Activated effector memory CD4-positive, alpha-beta T cell treated with anti-CD3 and anti-CD28 coated beads, Interleukin-2, amount 50 U/mL, for 16 hours (primary cell): ENCODE data around the gene IQCN.

ENCODE experiments used
- DNase-seq: peaks from one replicate; pipeline ENCODE4 v3.0.0-alpha.2; 2020

Gene IQCN, protein sequence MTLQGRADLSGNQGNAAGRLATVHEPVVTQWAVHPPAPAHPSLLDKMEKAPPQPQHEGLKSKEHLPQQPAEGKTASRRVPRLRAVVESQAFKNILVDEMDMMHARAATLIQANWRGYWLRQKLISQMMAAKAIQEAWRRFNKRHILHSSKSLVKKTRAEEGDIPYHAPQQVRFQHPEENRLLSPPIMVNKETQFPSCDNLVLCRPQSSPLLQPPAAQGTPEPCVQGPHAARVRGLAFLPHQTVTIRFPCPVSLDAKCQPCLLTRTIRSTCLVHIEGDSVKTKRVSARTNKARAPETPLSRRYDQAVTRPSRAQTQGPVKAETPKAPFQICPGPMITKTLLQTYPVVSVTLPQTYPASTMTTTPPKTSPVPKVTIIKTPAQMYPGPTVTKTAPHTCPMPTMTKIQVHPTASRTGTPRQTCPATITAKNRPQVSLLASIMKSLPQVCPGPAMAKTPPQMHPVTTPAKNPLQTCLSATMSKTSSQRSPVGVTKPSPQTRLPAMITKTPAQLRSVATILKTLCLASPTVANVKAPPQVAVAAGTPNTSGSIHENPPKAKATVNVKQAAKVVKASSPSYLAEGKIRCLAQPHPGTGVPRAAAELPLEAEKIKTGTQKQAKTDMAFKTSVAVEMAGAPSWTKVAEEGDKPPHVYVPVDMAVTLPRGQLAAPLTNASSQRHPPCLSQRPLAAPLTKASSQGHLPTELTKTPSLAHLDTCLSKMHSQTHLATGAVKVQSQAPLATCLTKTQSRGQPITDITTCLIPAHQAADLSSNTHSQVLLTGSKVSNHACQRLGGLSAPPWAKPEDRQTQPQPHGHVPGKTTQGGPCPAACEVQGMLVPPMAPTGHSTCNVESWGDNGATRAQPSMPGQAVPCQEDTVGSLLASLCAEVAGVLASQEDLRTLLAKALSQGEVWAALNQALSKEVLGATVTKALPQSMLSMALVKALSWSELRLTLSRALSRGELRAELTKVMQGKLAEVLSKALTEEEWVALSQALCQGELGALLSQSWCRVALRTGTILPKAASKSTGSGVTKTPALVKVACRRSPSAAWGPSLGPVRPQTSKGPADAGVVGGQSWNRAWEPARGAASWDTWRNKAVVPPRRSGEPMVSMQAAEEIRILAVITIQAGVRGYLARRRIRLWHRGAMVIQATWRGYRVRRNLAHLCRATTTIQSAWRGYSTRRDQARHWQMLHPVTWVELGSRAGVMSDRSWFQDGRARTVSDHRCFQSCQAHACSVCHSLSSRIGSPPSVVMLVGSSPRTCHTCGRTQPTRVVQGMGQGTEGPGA (N-terminal part only)

DNA sequence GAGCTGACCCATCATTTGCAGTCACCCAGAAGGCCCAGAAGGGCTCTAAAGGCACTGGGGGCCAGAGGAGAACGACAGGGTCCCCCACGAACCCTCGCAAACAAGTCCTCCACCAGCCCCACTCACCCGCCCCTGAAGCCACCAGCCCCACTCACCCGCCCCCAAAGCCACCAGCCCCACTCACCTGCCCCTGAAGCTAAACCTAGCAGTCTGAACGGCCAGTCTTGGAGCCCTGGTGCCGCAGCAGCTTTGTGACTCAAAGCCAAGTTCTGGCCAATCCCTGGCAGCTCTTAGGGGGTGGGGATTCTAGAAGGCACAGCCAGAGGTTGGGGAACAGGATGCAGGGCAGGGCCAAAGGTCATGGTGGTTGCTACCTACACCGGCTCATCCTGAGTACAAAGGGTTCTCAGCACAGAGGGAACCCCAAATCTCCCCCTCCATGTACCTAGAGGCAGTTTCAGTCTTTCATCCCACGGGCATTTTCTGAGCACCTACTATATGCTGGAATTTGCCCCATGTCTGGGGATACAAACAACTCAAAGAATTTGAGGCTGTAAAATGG lies at the start of gene IQCN:
Gene IQCN (minus strand): TSS at position 234 of the 562 bp plus-strand sequence. CDS start 4,974 bp downstream, outside the sequence.
- DNase-seq, result no peak

DNA sequence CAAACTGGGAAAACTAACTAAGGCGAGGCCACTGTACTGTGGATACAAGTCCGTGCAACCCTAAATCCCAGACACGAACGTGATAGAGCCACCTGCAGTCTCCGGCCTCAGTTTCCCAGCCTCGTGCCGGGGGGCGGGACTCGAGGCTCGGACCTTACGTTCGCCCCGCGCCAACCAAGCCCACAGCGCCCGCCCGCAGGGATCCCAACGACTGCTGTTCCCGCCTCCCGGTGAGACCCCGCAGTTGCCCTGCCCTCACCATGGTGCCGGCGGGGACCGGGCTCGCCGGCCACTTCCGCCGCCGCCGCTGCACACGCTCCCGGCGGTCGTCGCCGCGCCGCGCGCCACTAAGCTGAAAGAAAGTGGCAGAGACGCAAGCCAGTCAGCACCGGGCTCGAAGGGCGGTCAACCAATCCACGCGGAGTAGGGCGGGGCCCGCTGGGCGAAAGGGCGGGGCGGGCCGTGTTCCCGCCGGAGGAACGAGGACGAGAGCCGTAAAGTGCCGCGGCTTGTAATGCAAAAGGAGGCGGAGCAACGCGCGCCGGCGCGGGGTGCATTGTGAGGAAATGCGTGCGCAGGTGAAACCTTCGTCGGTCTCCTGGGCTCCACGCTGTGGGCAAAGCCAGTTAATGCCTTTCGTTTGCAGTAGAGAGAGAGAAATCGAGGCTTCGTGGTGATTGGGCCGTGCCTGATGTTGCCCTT lies 48.7 kb upstream of the IQCN start, which contains the start of gene LSM4:
Gene LSM4 (minus strand): TSS at position 318 of the 702 bp plus-strand sequence. CDS start 56 bp downstream, at position 262.
- peak; percentile 100 for DNase-seq

DNA sequence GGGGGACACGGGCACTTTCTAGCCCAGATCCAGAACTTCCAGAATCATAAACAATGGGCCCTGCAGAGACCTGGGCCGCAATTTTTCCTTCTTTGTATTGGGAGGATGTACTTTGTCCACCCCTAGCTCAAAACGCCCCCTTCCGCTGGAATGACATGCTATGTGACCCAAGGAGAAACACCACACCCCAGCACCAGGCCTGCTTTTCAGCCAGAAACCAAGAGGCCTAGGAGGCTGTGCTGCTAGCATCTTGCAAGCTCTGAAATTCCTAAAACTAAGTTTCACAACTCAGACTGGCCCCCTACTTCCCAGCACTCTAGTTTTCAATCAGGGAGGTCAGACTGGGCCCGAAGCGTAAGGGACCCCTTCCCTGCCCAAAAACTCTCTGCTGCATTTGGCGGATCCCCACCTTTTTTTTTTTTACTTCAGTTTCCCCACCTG lies 48.1 kb upstream of the IQCN start:
- peak; percentile 76 for DNase-seq

DNA sequence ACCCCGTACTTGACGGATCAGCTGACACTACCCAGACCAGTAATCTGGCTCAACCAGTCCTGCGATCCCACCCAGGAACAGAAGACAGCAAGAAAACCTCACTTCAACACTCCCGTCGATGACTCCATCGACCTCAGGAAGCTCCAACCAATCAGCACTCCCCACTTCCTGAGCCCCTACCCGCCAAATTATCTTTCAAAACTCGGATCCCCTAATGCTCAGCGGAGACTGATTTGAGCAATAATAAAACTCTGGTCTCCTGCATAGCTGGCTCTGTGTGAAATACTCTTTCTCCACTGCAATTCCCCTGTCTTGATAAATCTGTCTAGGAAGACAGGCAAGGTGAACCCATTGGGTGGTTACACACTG lies 47.5 kb upstream of the IQCN start:
- no peak for DNase-seq

DNA sequence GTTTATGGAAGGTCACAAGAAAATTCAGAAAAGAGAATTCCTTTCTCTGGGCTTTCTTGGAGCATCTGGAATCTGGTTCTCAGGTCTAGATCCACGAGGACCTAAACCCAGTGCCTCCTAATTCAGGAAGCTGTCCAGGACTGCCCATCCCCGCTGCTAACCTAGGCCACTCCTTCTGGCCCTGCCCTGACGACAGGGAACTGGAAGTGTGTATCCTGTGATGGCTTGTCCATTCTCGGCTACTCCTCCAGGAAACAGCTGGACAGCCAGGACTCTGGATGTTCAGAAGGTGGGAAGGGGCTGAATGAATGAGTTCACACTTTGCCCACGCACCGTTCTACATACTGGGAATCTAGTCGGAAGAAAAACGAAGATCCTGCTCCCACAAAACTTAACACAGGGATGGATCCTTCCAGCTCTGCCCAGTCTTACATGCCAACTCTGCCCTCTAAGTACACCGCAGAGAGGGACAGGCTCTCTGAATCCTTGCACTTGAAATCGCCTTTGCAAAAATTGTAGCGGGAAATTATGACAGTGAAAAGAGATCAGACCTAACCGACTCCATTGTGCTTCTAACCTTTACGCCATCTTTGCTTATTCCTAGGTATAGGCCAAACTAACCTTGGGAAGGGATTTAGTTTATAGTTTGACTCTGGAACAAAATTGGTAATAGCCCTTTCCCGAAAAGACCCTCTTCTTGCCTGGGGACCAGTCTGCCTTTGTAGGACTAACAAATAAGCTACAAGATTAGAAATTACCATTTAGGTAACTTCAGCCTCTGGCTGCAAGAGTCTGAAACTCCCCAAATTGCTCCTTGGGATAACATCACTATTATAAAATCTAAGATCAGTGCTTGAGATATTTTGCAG lies 46.8 kb upstream of the IQCN start:
- no peak for DNase-seq

DNA sequence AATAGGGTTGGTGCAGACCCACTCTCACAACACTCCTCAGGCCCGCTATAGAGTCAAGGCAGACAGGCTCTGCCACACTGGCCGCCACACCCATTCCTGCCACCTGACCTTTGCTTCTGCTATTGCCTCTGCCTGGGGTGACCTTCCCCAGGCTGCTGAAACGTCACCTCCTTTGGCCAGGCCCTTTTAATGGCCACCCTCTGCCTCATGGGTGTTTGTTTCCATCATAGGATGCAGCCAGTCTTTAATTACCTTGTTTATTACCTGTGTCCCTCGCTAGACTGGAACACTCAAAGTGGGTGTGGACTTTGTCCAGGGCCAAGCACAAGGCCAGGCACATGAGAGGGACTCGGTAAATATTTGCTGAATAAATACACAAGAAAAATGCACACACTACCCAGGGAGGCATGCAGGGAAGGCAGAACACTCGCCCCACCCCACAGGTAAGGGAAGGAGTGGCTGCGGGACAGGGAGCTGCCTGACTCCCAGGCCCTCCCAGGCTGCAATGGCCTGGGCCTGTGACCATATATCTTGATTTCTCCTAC lies 45.4 kb upstream of the IQCN start:
- no peak for DNase-seq

DNA sequence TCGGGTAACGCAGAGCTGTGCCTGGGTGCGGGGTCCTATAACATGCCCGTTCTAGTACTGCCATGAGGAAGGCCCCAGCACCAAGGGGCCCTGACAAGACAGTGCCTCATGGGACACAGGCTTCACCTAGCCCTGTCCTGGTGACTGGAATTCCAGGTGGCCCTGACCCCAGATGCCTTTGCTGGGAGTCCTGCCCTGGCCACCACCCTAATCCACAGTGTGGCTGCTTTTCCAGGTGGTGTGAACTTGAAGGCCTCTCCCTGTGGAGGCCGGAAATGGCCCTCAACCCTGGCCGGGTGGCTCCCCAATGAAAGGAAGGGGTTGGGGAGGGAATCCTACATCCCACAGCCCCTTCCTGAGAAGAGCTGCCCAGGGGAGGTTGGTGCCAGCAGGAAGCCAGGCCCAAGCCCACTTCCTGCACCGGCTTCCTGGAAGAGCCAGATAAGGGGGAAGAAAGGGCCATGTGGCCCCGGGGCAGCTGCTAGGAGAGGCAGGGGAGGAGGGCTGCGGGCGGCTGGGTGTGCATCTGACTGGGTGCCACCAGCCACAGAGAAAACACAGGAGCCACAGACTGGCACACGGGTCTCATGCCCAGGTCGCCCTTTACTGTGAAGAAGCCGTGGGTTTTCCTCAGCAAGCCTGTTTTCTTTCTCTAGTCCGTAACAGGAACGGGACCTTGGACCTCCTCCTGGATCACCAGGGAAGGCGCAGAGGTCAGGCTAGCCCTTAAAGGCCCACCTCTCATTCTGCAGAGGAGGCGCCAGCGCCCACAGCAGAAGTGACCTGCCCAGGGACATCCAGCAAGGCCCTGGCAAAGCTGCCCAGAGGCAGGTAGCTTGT lies 43.9 kb upstream of the IQCN start:
- DNase-seq, result peak; percentile 81

DNA sequence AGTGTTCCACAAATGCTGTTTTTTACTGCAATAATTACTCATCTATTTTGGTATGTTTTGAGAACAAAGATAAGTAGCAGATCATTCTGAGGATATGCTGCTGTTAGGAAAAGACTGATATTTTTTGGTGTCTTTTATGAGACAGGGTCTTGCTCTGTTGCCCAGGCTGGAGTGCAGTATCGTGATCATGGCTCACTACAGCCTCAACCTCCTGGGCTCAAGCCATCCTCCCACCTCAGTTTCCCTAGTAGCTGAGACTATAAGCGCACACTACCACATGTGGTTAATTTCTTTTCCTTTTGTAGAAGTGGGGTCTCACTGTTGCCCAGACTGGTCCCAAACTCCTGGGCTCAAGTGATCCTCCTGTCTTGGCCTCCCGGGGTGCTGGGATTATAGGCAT lies 39.1 kb upstream of the IQCN start:
- no peak for DNase-seq

DNA sequence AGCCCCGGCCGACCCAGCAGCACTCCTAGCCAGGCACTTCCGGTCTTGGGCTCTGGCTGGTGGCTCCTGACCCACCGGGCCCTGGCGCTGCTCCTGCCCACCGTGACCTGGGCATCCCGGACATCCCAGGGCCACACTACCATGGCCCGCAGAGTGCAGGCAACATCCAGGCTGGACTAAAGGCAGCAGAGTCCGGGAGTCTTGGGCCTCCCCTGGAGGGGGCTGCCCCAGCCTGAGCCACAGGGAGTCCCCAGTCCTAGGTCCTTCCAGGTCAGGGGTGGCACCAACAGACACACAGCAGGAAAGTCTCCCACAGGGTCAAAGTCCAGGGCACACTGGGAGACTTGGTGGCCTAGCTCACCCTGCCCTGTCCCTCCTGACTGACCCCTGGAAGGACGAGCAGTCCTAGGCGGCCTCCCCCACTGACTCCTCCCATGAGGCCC lies 37.9 kb upstream of the IQCN start:
- no peak for DNase-seq

DNA sequence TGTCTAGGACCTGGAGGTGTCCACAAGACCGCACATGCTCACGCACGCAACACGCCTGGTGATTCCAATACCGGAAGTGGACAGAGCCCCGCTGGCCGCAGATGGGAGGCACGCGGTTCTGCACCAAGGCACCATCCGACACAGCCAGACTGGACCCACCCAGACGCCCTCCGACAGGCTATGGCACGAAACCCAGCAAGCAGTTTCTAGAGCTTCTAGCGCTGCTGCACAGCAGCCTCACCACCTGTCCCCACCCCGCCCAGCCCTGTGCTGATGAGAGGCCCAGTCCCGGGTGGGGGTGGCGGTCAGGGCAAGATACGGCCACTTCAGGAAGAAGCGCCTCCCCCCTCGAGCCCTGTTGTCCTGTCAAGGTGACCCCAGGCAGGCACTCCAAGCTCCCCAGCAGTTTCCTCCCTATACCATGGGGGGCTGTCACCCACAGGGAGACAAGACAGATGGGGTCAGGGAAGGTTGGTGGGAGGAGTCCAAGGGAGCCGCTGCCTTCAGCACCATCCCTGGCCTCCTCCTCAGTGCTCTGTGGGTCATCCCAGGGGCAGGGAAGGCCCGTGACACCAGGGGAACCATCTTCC lies 37.3 kb upstream of the IQCN start:
- no peak for DNase-seq

DNA sequence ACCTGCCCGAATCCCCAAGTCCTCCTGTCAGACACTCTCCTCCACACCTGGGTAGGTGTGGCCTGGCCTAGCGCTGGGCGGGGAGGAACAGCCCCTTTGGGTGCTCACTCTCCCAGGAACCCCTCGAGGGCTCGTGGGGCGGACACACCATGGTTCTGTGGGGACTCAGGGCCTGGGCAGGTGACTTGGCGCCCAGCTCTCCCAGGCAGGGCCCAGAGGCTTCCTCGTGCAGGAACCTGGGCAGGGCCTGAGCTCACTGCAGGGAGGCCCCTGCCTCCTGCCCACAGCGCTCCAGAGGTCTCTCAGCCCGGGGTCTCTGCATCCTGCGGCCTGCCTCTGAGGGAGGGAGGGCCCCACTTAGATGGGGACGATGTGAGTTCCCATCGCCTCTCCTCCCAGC lies 36.7 kb upstream of the IQCN start:
- no peak for DNase-seq

DNA sequence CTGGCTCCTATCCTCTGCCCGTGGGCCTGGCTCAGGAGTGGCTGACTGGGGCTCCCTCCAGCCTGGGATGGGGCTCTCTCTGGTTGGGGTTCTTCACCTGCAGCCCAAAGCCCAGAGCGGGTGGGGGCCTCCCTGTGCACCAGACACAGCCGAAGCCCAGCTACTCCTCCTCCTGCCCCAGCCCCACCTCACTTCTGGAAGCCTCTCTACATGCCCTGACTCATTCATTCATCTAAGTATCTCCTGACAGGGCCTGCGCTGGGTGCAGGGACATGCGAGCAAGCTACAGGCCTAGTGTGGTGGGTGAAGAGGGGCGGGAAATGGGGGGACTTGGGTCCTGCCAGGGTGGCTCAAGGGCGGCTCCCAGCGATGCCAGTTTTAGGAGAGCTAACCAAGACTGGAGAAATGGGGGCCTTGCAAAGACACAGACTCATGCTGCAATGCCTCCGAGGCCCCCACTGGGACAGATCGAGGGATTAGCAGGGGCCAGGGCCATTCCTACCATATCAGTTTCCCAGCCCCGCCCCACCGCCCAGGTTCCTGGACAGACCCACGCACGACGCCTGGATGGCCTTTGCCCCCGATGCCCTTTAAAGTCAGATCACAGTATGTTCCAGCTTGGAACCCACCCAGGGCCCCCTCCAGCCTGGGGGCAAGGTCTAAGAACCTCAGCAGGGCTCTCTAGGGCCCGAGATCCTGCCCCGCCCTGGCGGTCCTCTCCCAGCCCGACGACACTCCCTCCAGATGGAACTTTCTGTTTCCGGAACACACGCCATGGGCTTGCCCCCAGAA lies 36.1 kb upstream of the IQCN start:
- DNase-seq, result no peak

DNA sequence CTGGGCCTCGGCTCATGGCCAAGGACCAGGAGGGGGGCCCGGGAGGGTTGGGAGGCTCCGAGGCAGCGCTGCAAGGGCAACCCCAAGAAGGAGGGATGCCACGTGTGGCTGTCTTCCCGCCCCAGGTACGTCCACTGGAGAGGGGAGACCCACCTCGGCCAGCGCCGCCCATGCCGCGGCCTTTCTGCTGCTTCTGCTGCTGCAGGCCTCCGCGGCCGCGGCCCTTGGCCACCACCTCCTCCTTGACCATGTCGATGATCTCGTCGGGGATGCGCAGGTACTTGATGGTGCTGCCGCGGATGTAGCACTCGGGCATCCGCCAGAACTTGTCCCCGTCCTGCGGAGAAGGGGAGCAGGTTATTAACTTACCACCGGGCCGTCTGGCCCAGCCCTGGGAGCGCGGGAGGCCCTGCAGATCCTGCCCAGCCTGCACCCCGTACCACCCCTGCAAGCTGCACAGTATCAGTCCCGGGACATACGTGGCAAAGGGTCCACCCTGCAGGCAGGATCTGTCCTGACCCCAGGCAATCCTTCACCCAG lies 35.3 kb upstream of the IQCN start:
- DNase-seq, result no peak

DNA sequence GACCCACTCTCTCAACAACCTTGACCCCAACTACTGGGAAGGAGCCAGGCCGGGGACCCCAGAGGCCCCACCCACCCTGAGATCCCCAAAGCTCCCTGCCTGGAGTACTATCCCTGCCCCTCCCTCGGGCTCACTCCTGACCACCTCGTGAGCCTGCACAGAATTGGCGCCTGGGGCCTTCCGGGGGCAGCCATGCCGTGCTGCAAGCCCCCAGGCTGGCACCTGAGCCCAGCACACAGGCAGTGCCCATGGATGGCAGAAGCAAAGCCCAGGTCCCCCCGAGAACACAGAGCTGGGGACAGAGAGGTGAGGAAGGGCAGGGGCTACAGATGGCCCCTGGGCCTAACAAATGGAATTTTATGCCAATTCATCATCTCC lies 34.7 kb upstream of the IQCN start:
- DNase-seq, result no peak

DNA sequence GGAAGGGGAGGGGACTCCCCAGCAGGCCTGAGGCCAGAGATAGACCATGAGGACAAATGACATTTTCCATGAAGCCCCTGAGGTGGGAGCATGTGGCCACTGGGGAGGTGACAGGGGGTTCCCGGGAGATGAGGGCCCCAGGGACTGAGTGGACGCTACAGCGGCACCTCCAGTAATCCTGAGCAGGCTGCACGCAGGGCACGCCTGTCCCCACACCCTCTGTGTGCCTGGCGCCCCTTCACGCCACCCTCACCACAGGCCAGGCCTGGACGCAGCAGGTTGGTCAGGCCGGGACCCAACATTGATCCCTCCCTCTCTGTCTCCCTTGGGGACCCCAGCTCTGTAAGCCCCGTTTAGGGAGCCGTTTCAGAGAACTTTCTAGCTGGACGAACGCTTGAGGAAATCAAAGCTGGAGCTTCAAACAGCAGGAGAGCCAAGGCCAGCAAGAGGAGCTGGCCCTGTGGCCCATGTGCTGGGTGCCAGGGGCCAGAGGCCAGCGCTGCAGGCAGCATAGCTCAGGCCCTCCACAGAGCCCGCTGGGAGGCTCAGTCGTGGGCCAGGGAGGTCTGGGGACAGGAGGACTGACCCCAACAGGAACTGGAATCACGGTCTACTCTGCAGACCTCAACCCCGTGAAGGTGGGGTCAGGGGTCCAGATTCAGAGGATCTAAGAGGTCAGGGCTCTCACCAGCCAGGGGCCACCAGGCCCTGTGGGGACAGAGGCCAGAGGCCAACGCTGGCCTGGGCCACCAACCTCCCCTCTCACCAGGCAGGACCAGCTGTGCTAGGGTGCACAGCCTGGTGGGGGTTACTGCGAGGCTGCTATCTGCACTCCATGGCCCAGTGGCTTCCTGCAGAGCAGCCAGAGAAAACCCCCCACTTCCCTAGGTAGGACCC lies 34.0 kb upstream of the IQCN start:
- no peak for DNase-seq

DNA sequence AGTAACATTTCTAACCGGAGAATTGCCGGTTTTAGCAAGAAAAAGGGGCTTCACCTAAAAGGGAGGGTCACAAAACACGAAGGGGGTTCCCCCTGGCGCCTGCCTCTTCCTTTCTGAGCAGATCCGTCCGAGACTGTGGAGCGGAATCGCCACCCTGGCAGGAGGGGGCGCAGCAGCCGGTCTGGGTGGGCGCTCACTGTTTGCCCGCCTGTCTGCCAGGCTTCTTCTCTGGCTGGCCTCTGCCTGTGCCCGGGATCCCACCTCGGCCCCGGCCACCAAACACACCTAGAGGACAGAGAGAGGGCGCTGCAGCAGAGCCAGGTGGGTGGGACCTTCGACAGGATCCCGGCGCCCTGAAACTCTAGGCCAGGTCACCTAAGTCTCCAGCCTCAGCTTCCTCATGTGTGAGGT lies 33.0 kb upstream of the IQCN start:
- peak; percentile 73 for DNase-seq

DNA sequence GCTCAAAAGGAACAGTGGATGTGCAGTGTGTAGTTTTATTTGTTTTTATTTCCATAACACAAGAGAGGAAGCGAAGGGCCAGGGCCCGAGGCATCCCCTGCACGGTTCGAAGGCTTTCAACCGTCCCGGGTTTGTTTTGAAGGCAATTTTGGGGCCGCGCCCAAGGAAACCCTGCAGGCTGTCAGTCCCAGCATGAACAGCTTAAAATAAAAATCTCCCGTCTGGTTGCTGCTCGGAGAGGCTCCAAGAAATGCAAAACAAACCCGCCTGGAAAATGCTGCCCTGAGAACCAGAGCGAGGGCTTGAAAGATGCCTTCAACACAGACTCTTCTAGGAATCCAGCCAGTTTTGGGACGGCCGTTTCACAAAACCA lies 32.6 kb upstream of the IQCN start:
- no peak for DNase-seq
